GM23248 (cell line): ENCODE results near the gene EGLN3. TPM values are rescaled to one million over a fixed set of nuclear protein-coding genes. Genes with fewer than 3 reads are reported as not detected.

Experiments used
- DNase-seq: peaks from one replicate; pipeline ENCODE4 v3.0.0-alpha.2; 2015
- H2AFZ ChIP-seq: fragments of 200-600 bp; sonication (generic); 2 replicates; pipeline ENCODE4 v1.6.1; 2016; ENCODE audit warnings: antibody characterized with exemption
- H3F3A ChIP-seq: fragments of 200-600 bp; sonication (generic); 2 replicates; pipeline ENCODE4 v1.6.1; 2016; ENCODE audit warnings: mild to moderate bottlenecking, antibody characterized with exemption, mixed run types; ENCODE audit not compliant: insufficient read depth
- H3K27ac ChIP-seq: fragments of 200-600 bp; sonication (generic); 2 replicates; pipeline ENCODE4 v1.5.1; 2016; ENCODE audit warnings: mild to moderate bottlenecking
- H3K27me3 ChIP-seq: fragments of 200-600 bp; sonication (generic); replicated peaks from 2 replicates; pipeline ENCODE4 v1.6.1; 2016; ENCODE audit warnings: mild to moderate bottlenecking; ENCODE audit not compliant: insufficient read depth
- H3K36me3 ChIP-seq: fragments of 200-600 bp; sonication (generic); 2 replicates; pipeline ENCODE4 v1.6.1; 2016; ENCODE audit warnings: low read depth, mild to moderate bottlenecking
- H3K4me1 ChIP-seq: fragments of 200-600 bp; sonication (generic); 2 replicates; pipeline ENCODE4 v1.6.1; 2016; ENCODE audit warnings: mild to moderate bottlenecking; ENCODE audit not compliant: insufficient read depth
- H3K4me2 ChIP-seq: fragments of 200-600 bp; sonication (generic); one replicate; pipeline ENCODE4 v1.6.1; 2016; ENCODE audit warnings: mild to moderate bottlenecking; ENCODE audit not compliant: unreplicated experiment
- H3K4me3 ChIP-seq: fragments of 200-600 bp; sonication (generic); 2 replicates; pipeline ENCODE4 v1.5.1; 2016; ENCODE audit warnings: mild to moderate bottlenecking
- H3K79me2 ChIP-seq: fragments of 200-600 bp; sonication (generic); 2 replicates; pipeline ENCODE4 v1.6.1; 2016; ENCODE audit warnings: mild to moderate bottlenecking; ENCODE audit not compliant: insufficient read depth
- H3K9ac ChIP-seq: fragments of 200-600 bp; sonication (generic); 2 replicates; pipeline ENCODE4 v1.6.1; 2016; ENCODE audit warnings: mild to moderate bottlenecking
- H3K9me2 ChIP-seq: fragments of 200-600 bp; sonication (generic); 2 replicates; pipeline ENCODE4 v1.6.1; 2016; ENCODE audit warnings: mixed run types, mild to moderate bottlenecking, moderate library complexity; ENCODE audit not compliant: insufficient read depth
- H3K9me3 ChIP-seq: fragments of 200-600 bp; sonication (generic); one replicate; pipeline ENCODE4 v1.6.1; 2017; ENCODE audit warnings: low read depth
- H4K20me1 ChIP-seq: fragments of 200-600 bp; sonication (generic); 2 replicates; pipeline ENCODE4 v1.6.0; 2016; ENCODE audit not compliant: insufficient read depth
- EZH2 ChIP-seq: fragments of 200-600 bp; sonication (generic); IDR thresholded peaks from 2 replicates; pipeline ENCODE4 v1.6.1; 2018; ENCODE audit warnings: antibody characterized with exemption, mild to moderate bottlenecking; ENCODE audit not compliant: insufficient read depth, poor library complexity, severe bottlenecking
- EZH2phosphoT487 ChIP-seq: fragments of 200-600 bp; sonication (generic); IDR thresholded peaks from 2 replicates; pipeline ENCODE4 v1.6.1; 2018; ENCODE audit warnings: antibody characterized with exemption, moderate library complexity, mild to moderate bottlenecking, low read depth; ENCODE audit not compliant: insufficient read depth
- WGBS, 2 experiments: methylation state at CpG; one replicate each; pipeline ENCODE4 v1.1.6; 2015 to 2017; ENCODE audit warnings: low lambda C conversion rate in 2 of 2, low coverage in 1 of 2; ENCODE audit errors: missing lambda C conversion rate in 2 of 2; 5-methylcytosine and 5-hydroxymethylcytosine counted together
- in situ Hi-C: fragments of 300-500 bp; cut with MboI; formaldehyde crosslinking; loops from 2 replicates; pipeline ENCODE4 v1.15.0; 2020
- polyA plus RNA-seq: library from polyadenylated mRNA; unstranded; fragments of >200 nt; fragmentation: Nextera tagmentation; extraction: Ambion mirVana; gene quantifications from 2 replicates; pipeline ENCODE4 v1.2.1, GENCODE V29; 2016
- total RNA-seq: library from RNA; depleted of rRNA; stranded (reverse); fragments of >200 nt; shearing (Covaris generic); gene quantifications from 2 replicates; pipeline ENCODE4 v1.2.3, GENCODE V29; 2014

The EGLN3 gene
- total and polyA plus RNA-seq, 2 experiments from 2014 or later, result 0.11 to 0.22 TPM

DNA sequence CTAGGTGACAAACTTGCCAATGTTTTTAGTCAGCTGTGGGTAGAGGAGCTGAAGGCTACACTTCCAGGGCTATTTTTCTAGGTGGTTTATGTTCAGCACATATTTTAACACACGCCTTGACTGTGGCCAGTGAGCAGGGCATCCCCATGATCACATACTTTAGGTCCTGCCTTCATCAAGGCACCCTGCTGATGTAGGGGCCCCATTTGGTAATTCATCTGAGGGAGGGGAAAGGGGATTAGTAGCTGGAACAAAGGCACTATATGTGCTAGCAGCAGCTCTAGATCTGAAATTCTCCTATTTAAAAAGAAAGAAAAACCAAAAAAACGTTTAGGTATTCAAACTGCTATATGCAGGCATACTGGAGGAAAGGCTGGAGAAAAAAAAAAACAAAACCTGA is 14.5 kb downstream of the EGLN3 start:
- in situ Hi-C loops, result no loop called here
- Histone ChIP-seq H3K9me2 (no peaks in the 10 kb centered on the region), H3K27ac (no peak overlapping the region), H3K4me3 (no peak overlapping the region), H3K79me2 (no peaks in the 10 kb centered on the region), H3K4me2 (no peak overlapping the region), H4K20me1 (no peaks in the 10 kb centered on the region), H3F3A (no peaks in the 10 kb centered on the region), H3K27me3 (0 out of 2 replicates have a peak, but pooled peaks cover 5% of the 10 kb centered on the region), H3K4me1 (0 out of 2 replicates have a peak, but pooled peaks cover 4% of the 10 kb centered on the region), H3K36me3 (no peaks in the 10 kb centered on the region), H3K9me3 (no peaks in the 10 kb centered on the region), H2AFZ (no peak overlapping the region), H3K9ac (no peak overlapping the region)
- DNase-seq, result no peak
- TF ChIP-seq EZH2phosphoT487, result no peak
- no peak for TF ChIP-seq EZH2
- WGBS, 2 experiments, result 53 to 54% methylated on average over 2 of the region's 2 CpGs

DNA sequence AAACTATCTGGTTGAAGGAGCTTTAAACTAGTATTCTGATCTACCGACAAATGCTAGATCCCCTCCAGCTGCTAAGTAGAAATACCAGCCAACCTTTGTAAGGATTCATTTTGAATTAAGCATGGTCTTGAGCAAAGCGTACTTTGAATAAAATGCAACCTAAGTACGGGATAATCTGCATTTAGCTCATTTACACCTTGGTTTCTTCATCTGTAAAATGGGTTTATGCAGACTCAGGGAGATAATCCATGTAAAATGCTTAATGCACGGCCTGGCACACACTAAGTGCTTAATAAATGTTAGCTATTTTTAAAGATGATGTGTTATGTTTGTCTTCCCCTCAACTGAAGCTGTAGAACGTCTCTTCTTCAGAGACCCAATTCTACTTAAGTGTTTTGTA is 15.9 kb downstream of the EGLN3 start:
- TF ChIP-seq EZH2, result no peak
- TF ChIP-seq EZH2phosphoT487, result no peak
- Histone ChIP-seq H3K9ac (no peak overlapping the region), H3K4me2 (no peak overlapping the region), H3K27ac (no peak overlapping the region), H2AFZ (no peak overlapping the region), H3K9me2 (no peaks in the 10 kb centered on the region), H3K9me3 (no peaks in the 10 kb centered on the region), H3F3A (no peaks in the 10 kb centered on the region), H3K4me1 (0 out of 2 replicates have a peak, but pooled peaks cover 4% of the 10 kb centered on the region), H4K20me1 (no peaks in the 10 kb centered on the region), H3K4me3 (no peak overlapping the region), H3K79me2 (no peaks in the 10 kb centered on the region), H3K27me3 (0 out of 2 replicates have a peak, but pooled peaks cover under 1% of the 10 kb centered on the region), H3K36me3 (no peaks in the 10 kb centered on the region)
- 71 to 75% methylated on average over 5 of the region's 5 CpGs for WGBS, 2 experiments
- DNase-seq, result no peak
- in situ Hi-C loops, result no loop called here

DNA sequence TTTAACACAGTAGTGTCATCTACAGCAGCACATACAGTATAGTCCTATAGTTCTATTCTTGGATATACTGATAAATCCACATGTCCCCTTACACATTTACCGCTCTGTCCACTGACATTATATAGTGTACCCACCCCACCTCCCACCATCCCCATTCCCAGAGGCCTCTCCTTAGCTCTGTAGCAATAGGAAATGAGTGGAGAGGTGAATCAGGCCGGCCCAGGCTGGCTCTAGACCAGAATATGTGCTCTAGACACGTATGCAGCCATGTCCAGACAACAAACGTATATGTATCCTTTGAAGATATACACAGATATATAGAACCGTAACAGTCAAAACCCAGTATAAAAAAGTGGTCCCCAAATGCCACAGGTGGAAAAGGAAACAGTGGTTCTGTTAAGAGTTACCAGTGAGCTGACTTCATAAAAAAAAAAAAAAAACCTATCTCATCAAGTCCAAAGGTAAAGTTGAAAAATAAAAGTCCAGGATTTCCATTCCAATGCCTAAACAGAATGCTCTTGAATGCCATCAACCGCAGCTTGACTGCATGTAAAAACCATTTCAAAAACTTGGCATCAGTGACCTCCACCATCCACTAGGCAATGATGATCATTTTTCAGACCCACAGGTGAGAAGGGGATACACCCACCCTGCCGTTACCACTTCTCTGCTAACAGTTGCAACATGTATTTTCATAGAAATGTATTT is 16.7 kb downstream of the EGLN3 start:
- Histone ChIP-seq H2AFZ (no peak overlapping the region), H3F3A (no peaks in the 10 kb centered on the region), H3K4me2 (no peak overlapping the region), H3K4me1 (0 out of 2 replicates have a peak, but pooled peaks cover 4% of the 10 kb centered on the region), H3K79me2 (no peaks in the 10 kb centered on the region), H3K9me3 (no peaks in the 10 kb centered on the region), H3K27ac (no peak overlapping the region), H3K9ac (no peak overlapping the region), H3K27me3 (no peaks in the 10 kb centered on the region), H3K4me3 (no peak overlapping the region), H3K9me2 (no peaks in the 10 kb centered on the region), H3K36me3 (no peaks in the 10 kb centered on the region), H4K20me1 (no peaks in the 10 kb centered on the region)
- WGBS, 2 experiments, result 60 to 67% methylated on average over 7 of the region's 7 CpGs
- TF ChIP-seq EZH2phosphoT487, result no peak
- no peak for TF ChIP-seq EZH2
- in situ Hi-C loops, result no loop called here
- no peak for DNase-seq

DNA sequence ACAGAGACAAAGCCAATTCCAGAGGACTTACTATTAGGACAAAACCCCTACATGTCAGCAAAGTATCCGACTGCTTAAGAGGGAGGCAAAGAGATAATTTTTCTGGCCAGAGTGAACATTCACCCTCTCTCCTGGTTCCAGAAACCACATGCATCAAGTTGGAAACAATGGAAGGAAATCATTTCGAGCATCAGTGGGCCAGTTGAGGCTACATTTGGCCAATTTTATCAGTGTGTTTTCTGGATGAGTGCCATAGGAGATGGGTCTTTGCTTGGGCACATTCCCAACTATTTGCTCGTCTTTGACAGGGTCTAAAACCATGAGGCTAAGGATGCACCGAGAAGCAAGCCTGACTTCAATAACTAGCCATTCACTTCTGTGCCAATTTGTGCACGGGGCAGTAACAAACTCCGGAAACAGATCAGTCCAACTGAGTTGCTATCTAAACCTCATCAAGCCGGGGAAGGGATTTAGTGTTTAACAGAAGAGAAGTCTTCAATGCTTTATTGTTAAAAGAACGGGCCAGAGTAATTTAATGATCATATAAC is 17.4 kb downstream of the EGLN3 start:
- H3K4me2 ChIP-seq, result no peak overlapping the region
- no peak for DNase-seq
- in situ Hi-C loops, result no loop called here
- no peaks in the 10 kb centered on the region for H3K79me2 ChIP-seq
- H3K9me2 ChIP-seq, result no peaks in the 10 kb centered on the region
- no peaks in the 10 kb centered on the region for H3K9me3 ChIP-seq
- H3K4me3 ChIP-seq, result no peak overlapping the region
- H3K27me3 ChIP-seq, result no peaks in the 10 kb centered on the region
- H3K27ac ChIP-seq, result no peak overlapping the region
- no peaks in the 10 kb centered on the region for H3F3A ChIP-seq
- 0 out of 2 replicates have a peak, but pooled peaks cover 4% of the 10 kb centered on the region for H3K4me1 ChIP-seq
- TF ChIP-seq EZH2phosphoT487, result no peak
- no peak for TF ChIP-seq EZH2
- 54 to 55% methylated on average over 8 of the region's 8 CpGs for WGBS, 2 experiments
- H3K36me3 ChIP-seq, result no peaks in the 10 kb centered on the region
- no peaks in the 10 kb centered on the region for H4K20me1 ChIP-seq
- H3K9ac ChIP-seq, result no peak overlapping the region
- no peak overlapping the region for H2AFZ ChIP-seq
